Measurements from ENCODE around the gene HNRNPD. TPM values are rescaled to one million over a fixed set of nuclear protein-coding genes. Genes with fewer than 3 reads are reported as not detected.

Gene HNRNPD
- total and polyA plus RNA-seq, 2 of the 8 experiments (the other 6 are each of a cell fraction or from before 2014, with no cell fraction given) = 118 to 646 TPM

DNA sequence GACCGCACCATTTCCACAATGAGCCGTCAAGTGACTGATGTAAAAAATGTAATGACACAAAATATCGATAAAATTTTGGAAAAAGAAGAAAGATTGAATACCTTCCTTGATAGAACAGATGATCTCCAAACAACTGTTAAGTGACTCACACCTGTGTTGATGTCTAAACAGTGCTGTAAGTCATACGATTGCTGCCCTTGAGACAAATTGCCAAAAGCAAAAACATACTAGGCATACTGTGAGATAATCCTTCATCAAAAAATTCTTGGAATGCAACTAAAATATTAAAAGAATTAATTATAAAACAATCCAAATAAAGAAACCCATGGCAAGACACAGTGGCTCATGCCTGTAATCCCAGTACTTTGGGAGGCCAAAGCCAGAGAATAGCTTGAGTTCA, 53.4 kb downstream of the HNRNPD start:
- Histone ChIP-seq H4K20me1 (replicated peaks in 1 of 2; ENCODE audit: control insufficient read depth in 1 of 2, insufficient read depth in 2 of 2, low read length in 2 of 2) (no peaks in the 10 kb centered on the region), H3K9me3 (ENCODE audit: insufficient read depth in 2 of 2, low read depth in 1 of 2, low read length in 1 of 2) (peaks cover 0 to 9% of the 10 kb centered on the region in 2 experiments; a peak in 2 of 4 replicates), H2AK5ac (ENCODE audit: low read depth, low read length) (no peak overlapping the region), H4K8ac (ENCODE audit: extremely low read depth, insufficient read depth, low read length) (no peak overlapping the region), H2BK120ac (replicated peaks; ENCODE audit: low read depth, low read length) (no peak overlapping the region), H3K27ac (ENCODE audit: low read depth, low read length) (no peak overlapping the region), H2AFZ (ENCODE audit: low read length) (no peak overlapping the region), H3K4me3 (ENCODE audit: extremely low read depth in 1 of 4, insufficient read depth in 2 of 4, low read depth in 3 of 4, low read length in 4 of 4) (no peak overlapping the region), H3K23me2 (ENCODE audit: low read depth, low read length) (no peaks in the 10 kb centered on the region), H4K91ac (replicated peaks; ENCODE audit: insufficient read length, low read length) (no peak overlapping the region), H2BK12ac (ENCODE audit: low read depth, low read length) (no peak overlapping the region), H3K9ac (replicated peaks in 1 of 4; ENCODE audit: extremely low read depth in 1 of 4, low read depth in 3 of 4, low read length in 3 of 4) (no peak overlapping the region), H4K5ac (ENCODE audit: insufficient read length, low read depth, low read length) (no peak overlapping the region), H3K4me2 (ENCODE audit: insufficient read depth in 1 of 2, low read depth in 2 of 2, low read length in 2 of 2) (no peak overlapping the region), H3K4me1 (replicated peaks in 1 of 4; ENCODE audit: control insufficient read depth in 3 of 4, insufficient read depth in 4 of 4, low read length in 3 of 4) (no peaks in the 10 kb centered on the region), H3K23ac (ENCODE audit: insufficient read length) (no peak overlapping the region), H3K18ac (ENCODE audit: extremely low read depth, low read length) (no peak overlapping the region), H3K36me3 (ENCODE audit: control insufficient read depth in 2 of 4, insufficient read depth in 4 of 4, low read length in 3 of 4) (no peaks in the 10 kb centered on the region), H3K4ac (replicated peaks; ENCODE audit: insufficient read length, low read depth, low read length) (no peak overlapping the region), H3K56ac (replicated peaks; ENCODE audit: insufficient read length, low read depth, low read length) (no peak overlapping the region), H2BK15ac (ENCODE audit: low read length) (no peak overlapping the region), H2BK5ac (ENCODE audit: low read depth, low read length) (no peak overlapping the region), H2BK20ac (ENCODE audit: low read length) (no peak overlapping the region), H3K79me1 (ENCODE audit: low read depth, low read length) (no peaks in the 10 kb centered on the region), H3K14ac (ENCODE audit: insufficient read length) (no peak overlapping the region), H3K27me3 (replicated peaks in 1 of 4; ENCODE audit: control insufficient read depth in 3 of 4, extremely low read depth in 1 of 4, insufficient read depth in 3 of 4, low read length in 3 of 4) (no peaks in the 10 kb centered on the region), H3K79me2 (ENCODE audit: control insufficient read depth in 1 of 2, insufficient read depth in 2 of 2, low read length in 2 of 2) (no peaks in the 10 kb centered on the region)
- no peak for FAIRE-seq
- 90% methylated on average over 4 of the region's 4 CpGs; no CpG with 5 or more reads in 1 of the 2 experiments for WGBS, 2 experiments (ENCODE audit: extremely low coverage in 1 of 2, insufficient coverage in 1 of 2, insufficient read length in 1 of 2, insufficient replicate concordance in 2 of 2, low coverage in 1 of 2, low lambda C conversion rate in 2 of 2, missing lambda C conversion rate in 1 of 2)
- no peak for DNase-seq (ENCODE audit: low read depth in 1 of 2, low spot score in 2 of 2)
- POLR2A ChIA-PET (ENCODE audit: partially characterized antibody) = no interaction called here
- CTCF ChIA-PET (ENCODE audit: partially characterized antibody) = interaction anchor here (1.7 kb wide), 1 partner anchor 9 kb away, joined by 4 read pairs; no protein-coding TSS in a partner anchor
- TF ChIP-seq RXRA (IDR thresholded peaks at IDR 0.05; ENCODE audit: insufficient read depth, low read depth, low read length) = no peak
- TF ChIP-seq CBX5 (IDR thresholded peaks at IDR 0.05; ENCODE audit: low read depth, low read length) = no peak
- no peak for TF ChIP-seq PHF8 (conservative IDR thresholded peaks at IDR 0.05; ENCODE audit: low read depth, low read length)
- TF ChIP-seq SAP30 (IDR thresholded peaks at IDR 0.05; ENCODE audit: insufficient read depth, insufficient replicate concordance, low read length) = no peak
- TF ChIP-seq GTF2F1 (IDR thresholded peaks at IDR 0.05; ENCODE audit: borderline replicate concordance, low read depth, low read length) = no peak
- no peak for TF ChIP-seq RFX5 (IDR thresholded peaks at IDR 0.05; ENCODE audit: borderline replicate concordance, low read depth, low read length)
- TF ChIP-seq YY1 (IDR thresholded peaks at IDR 0.05; ENCODE audit: low read depth, low read length) = no peak
- no peak for TF ChIP-seq EP300 (IDR thresholded peaks at IDR 0.05; ENCODE audit: borderline replicate concordance in 1 of 2, low read depth in 2 of 2, low read length in 2 of 2)
- TF ChIP-seq TEAD4 (IDR thresholded peaks at IDR 0.05; ENCODE audit: low read depth, low read length) = no peak
- TF ChIP-seq, protein P1, sequence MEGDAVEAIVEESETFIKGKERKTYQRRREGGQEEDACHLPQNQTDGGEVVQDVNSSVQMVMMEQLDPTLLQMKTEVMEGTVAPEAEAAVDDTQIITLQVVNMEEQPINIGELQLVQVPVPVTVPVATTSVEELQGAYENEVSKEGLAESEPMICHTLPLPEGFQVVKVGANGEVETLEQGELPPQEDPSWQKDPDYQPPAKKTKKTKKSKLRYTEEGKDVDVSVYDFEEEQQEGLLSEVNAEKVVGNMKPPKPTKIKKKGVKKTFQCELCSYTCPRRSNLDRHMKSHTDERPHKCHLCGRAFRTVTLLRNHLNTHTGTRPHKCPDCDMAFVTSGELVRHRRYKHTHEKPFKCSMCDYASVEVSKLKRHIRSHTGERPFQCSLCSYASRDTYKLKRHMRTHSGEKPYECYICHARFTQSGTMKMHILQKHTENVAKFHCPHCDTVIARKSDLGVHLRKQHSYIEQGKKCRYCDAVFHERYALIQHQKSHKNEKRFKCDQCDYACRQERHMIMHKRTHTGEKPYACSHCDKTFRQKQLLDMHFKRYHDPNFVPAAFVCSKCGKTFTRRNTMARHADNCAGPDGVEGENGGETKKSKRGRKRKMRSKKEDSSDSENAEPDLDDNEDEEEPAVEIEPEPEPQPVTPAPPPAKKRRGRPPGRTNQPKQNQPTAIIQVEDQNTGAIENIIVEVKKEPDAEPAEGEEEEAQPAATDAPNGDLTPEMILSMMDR (IDR thresholded peaks at IDR 0.05; ENCODE audit: control extremely low read depth in 1 of 3, insufficient read depth in 1 of 3, low read depth in 1 of 3, low read length in 3 of 3) = no peak
- no peak for TF ChIP-seq TCF12 (IDR thresholded peaks at IDR 0.05; ENCODE audit: low read depth, low read length)

Data from H1 (cell line).